ENCODE results near the gene DHPS. TPM values are rescaled to one million over a fixed set of nuclear protein-coding genes. Genes with fewer than 3 reads are reported as not detected.
"Not testable (repeated sequence)": the region's sequence is repeated elsewhere in the genome, so short reads cannot be mapped to it uniquely, and the experiment has no call there.

DHPS gene
- total RNA-seq, 1 donor from 2014 or later: 60.2 TPM

- ATAC-seq; DNase-seq; intact Hi-C loops (cut with micrococcal nuclease): not testable (repeated sequence)
Measured at GRCh38 chr19:12678039-12678438, 3.6 kb downstream of the DHPS start.

- intact Hi-C loops (cut with micrococcal nuclease): no loop called here
- ATAC-seq (no peak), DNase-seq (no peak)
Measured at GRCh38 chr19:12676928-12677327, 4.8 kb downstream of the DHPS start.

DNA sequence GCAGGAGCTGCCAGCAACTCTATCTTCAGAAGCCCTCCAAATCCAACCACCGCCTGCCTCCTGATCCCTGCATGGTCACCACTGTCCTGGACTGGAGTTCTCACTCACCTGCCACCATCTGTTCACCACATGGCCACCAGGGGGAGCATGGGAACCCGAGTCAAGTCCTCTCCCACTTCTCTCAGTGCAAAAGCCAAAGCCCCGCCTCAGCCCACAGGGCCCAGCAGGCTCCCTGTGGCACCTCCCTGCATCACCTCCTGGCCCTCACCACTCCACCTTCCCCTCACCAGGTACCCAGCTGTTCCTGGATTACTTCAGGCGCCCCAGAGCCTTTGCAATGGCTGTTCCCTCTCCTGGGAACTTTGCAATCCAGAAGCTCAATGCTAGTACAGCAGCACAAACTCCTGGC lies 5.3 kb downstream of the DHPS start:
- peak; percentile 58 for ATAC-seq
- peak; percentile 86 for DNase-seq
- intact Hi-C loops (cut with micrococcal nuclease): no loop called here

DNA sequence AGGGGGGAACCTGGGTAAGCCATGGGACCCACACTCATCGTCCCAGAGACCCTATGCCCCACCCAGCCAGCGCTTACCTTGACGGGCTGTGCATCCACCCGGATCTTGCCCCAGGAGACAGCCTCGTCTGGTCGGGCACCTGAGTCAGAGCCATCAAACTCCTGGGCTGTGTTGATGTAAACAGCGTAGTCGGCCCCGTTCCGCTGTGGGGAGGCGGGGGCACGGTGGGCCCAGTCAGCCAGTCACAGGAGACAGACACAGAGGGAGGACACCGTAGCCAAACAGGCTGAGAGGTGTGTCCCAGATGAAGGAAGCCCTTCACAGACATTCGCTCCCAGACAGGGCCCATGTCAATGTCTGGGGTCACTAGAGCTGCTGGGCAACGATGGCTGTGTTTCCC lies 5.7 kb downstream of the DHPS start:
- DNase-seq: no peak
- intact Hi-C loops (cut with micrococcal nuclease): no loop called here
- no peak for ATAC-seq

DNA sequence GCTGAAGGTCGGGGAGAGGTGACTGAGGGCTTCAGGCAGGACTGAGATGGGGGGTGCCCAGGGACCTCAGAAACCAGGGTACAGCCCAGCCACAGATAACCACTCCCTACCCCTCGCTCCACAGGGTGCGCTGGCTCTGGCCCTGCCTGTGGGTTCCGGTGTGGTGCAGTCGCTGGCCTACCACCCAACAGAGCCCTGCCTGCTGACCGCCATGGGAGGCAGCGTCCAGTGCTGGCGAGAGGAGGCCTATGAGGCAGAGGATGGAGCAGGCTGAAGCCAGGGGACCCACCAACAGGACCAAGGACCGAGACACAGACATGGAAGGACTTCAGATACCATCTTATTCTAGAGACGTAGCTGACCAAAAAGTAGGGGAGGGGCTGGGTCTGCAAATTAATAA lies 6.3 kb downstream of the DHPS start:
- no peak for ATAC-seq
- intact Hi-C loops (cut with micrococcal nuclease): no loop called here
- no peak for DNase-seq

- intact Hi-C loops (cut with micrococcal nuclease): no loop called here
- DNase-seq (no peak), ATAC-seq (no peak)
Measured at GRCh38 chr19:12672744-12673143, 8.9 kb downstream of the DHPS start.

- intact Hi-C loops (cut with micrococcal nuclease): no loop called here
- DNase-seq (no peak), ATAC-seq (no peak)
Measured at GRCh38 chr19:12670159-12670928, 11.3 kb downstream of the DHPS start.

DNA sequence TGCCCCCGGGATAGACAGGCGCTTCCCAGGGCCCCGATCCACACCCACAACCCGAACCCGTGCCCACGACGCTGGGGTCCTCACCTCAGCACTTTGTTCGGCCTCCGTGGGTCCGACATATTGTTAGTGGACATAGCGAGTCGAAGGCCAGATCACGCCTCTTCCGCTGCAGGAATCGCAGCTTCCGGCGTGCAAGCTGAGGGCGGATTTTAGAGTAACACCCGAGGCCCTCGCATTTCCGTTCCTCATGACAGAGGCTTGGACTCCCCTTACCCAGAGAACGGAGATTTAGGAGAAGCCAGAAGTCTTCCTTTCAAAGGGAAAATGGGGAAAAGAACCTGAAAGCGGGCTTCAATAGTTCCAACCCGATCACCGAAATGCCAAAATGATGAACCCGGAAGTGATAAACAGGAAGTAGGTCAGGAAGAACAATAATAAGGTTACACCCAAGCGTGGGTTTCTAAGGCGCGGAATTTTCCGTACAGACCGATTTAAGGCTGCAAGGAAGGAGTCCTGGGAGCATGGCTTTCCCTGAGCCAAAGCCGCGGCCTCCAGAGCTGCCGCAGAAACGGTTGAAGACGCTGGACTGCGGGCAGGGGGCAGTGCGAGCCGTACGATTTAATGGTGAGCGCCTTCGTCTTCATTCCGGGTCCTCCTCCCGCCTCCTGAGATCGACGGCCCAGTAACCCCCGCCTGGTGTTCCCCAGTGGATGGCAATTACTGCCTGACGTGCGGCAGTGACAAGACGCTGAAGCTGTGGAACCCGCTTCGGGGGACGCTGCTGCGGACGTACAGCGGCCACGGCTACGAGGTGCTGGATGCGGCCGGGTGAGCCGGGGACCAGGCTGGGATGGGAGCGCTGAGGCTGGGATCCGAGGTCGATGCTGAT lies 12.2 kb downstream of the DHPS start:
- DNase-seq (peak; percentile 85), ATAC-seq (peak; percentile 71)
- intact Hi-C loops (cut with micrococcal nuclease): no loop called here

DNA sequence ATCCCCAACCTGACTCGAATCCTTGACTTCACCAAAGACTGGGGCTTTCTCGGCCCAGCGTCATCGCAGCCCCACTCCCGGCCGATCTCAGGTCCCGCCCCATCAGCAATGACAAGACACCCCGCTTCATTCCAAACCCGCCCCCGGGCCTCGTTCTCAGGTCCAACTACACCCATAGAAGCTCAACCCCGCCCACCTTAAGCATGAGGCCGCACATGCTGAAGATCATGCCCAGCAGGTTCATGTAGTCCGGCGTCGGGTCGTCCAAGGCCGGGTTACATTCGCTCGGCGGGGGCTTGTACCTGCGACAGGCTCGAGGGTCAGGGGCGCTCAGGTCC lies 12.8 kb downstream of the DHPS start:
- intact Hi-C loops (cut with micrococcal nuclease): no loop called here
- DNase-seq (peak; percentile 65), ATAC-seq (peak; percentile 11)

DNA sequence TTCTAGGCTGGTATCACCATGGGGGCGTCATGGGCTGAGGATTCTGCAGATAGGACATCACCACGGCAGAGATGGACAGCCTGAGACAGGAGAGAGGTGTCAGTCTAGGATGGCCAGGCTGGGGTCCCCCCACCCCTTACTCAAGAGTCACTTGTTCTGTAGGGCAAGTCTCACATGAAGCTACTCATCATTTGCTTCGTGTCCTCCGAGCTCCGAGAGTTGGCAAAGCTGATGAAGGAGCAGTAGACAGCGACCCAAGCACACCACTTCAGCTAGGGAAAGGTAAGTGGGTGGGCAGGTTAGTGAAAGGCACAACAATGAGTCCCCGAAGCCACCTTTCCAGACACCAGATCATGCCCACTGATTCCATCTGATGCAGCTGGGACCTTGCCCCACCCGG lies 13.3 kb downstream of the DHPS start:
- DNase-seq (no peak), ATAC-seq (no peak)
- intact Hi-C loops (cut with micrococcal nuclease): no loop called here

- intact Hi-C loops (cut with micrococcal nuclease): no loop called here
Measured at GRCh38 chr19:12667731-12668302, 13.9 kb downstream of the DHPS start.

DNA sequence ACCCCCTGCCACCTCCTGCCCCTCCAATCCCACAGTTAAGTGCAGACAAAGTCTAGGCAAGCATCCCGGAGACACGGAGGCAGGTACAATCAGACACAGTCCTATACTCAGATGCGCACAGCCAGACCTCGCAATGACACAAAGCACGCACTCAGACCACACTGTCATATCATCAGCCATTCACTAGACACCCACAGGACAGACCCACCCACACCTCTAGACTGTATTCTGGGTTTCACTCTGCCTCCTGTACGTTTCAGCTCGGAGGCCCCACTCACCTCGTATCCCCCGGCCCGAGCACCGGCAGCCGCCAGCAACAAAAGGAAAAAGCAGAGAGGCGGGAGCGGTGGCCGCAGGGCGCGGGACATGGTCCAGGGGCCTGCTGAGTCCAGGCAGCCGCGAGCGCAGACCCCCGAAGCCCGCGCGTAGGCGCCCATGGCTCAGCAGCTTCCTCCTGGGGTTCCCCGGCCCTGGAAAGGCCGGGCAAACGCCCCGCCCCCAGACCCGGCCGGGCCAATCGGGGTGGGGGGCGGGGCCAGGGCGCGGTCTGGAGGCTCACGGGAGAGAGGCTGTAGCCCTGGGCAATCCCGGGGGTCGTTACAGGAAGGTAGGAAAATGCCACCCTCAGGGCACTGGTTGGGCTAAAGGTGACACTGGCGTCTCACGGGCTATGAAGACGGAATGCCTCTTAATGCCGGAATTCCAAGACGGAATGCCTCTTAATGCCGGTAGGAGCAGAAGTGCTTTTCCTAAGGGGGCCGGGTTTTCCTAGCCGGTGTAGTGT lies 15.2 kb downstream of the DHPS start, which contains the start of the genes MAN2B1 and WDR83:
Gene MAN2B1, minus strand, starts transcription at position 478 of the 784 bp plus-strand sequence. Its CDS starts 41 bp downstream, at position 437.
Gene WDR83, plus strand, starts transcription at position 543 of the 784 bp plus-strand sequence. CDS start 2,984 bp downstream, outside the sequence.
- intact Hi-C loops (cut with micrococcal nuclease): no loop called here
- peak; percentile 87 for DNase-seq
- peak; percentile 85 for ATAC-seq

More at GRCh38 chr19:12667731-12668302, 13.9 kb downstream of the DHPS start:
- DNase-seq: no peak
- ATAC-seq: no peak

GRCh38 chr19:12665671-12666264 lies 15.9 kb downstream of the DHPS start:
- intact Hi-C loops (cut with micrococcal nuclease): no loop called here
- ATAC-seq (no peak), DNase-seq (no peak)

GRCh38 chr19:12665281-12665573 lies 16.5 kb downstream of the DHPS start:
- ATAC-seq: no peak
- DNase-seq: peak; percentile 61
- intact Hi-C loops (cut with micrococcal nuclease): no loop called here

- DNase-seq: no peak
- no peak for ATAC-seq
- intact Hi-C loops (cut with micrococcal nuclease): no loop called here
Measured at GRCh38 chr19:12664406-12665280, 17.0 kb downstream of the DHPS start.

- intact Hi-C loops (cut with micrococcal nuclease): no loop called here
- DNase-seq (no peak), ATAC-seq (no peak)
Measured at GRCh38 chr19:12660980-12661379, 20.7 kb downstream of the DHPS start.

- no peak for DNase-seq
- intact Hi-C loops (cut with micrococcal nuclease): no loop called here
- no peak for ATAC-seq
Measured at GRCh38 chr19:12657966-12658365, 23.7 kb downstream of the DHPS start.

All from left ventricle myocardium superior (tissue), 1 donor.